Urinary bladder (tissue), 4 donors: ENCODE results near the gene POLR3B. TPM values are rescaled to one million over a fixed set of nuclear protein-coding genes. Genes with fewer than 3 reads are reported as not detected.

Experiments
- DNase-seq: peaks from one replicate; pipeline ENCODE4 v3.0.0-alpha.2; 2015; ENCODE audit errors: extremely low spot score
- H3K27ac ChIP-seq: one replicate; pipeline ENCODE4 v1.5.1; 2013; ENCODE audit warnings: low read depth, mild to moderate bottlenecking, moderate library complexity
- H3K36me3 ChIP-seq: one replicate; pipeline ENCODE4 v1.6.1; 2013; ENCODE audit warnings: mild to moderate bottlenecking, moderate library complexity; ENCODE audit not compliant: insufficient read depth
- H3K4me1 ChIP-seq: one replicate; pipeline ENCODE4 v1.6.1; 2013; ENCODE audit warnings: mild to moderate bottlenecking, moderate library complexity; ENCODE audit not compliant: insufficient read depth
- H3K4me3 ChIP-seq: one replicate; pipeline ENCODE4 v1.5.1; 2013; ENCODE audit warnings: low read depth, low read length
- WGBS: extraction: QIAGEN DNeasy Blood & Tissue Kit; methylation state at CpG from one replicate; pipeline ENCODE4 v1.1.7; 2013; 5-methylcytosine and 5-hydroxymethylcytosine counted together
- polyA plus RNA-seq: library from polyadenylated mRNA; stranded (reverse); fragments of 200-250 nt; gene quantifications from one replicate; pipeline ENCODE4 v1.2.3, GENCODE V29; 2013
- total RNA-seq: library from RNA; depleted of rRNA; stranded (reverse); fragments of >200 nt; gene quantifications from one replicate; pipeline ENCODE4 v1.2.3, GENCODE V29; 2014
- donor health status: healthy with polysubstance abuse.
- donor health status: healthy.

Gene POLR3B
- total and polyA plus RNA-seq, 2 donors = 4.5 to 14.2 TPM

GRCh38 chr12:106522708-106523107 lies 165.2 kb downstream of the POLR3B start:
- H3K27ac ChIP-seq = no peak overlapping the region
- no peak for DNase-seq
- H3K4me1 ChIP-seq = no peaks in the 10 kb centered on the region
- H3K36me3 ChIP-seq = no peaks in the 10 kb centered on the region
- WGBS = 78% methylated on average over 3 of the region's 3 CpGs
- H3K4me3 ChIP-seq = no peak overlapping the region

- DNase-seq = no peak
- no peaks in the 10 kb centered on the region for H3K4me1 ChIP-seq
- 67% methylated on average over 2 of the region's 2 CpGs for WGBS
- no peak overlapping the region for H3K27ac ChIP-seq
- H3K4me3 ChIP-seq = no peak overlapping the region
- H3K36me3 ChIP-seq = no peaks in the 10 kb centered on the region
Measured at GRCh38 chr12:106527356-106527755, 169.8 kb downstream of the POLR3B start.

- DNase-seq = no peak
- no peaks in the 10 kb centered on the region for H3K36me3 ChIP-seq
- no peak overlapping the region for H3K4me3 ChIP-seq
- no peaks in the 10 kb centered on the region for H3K4me1 ChIP-seq
- no peak overlapping the region for H3K27ac ChIP-seq
Measured at GRCh38 chr12:106541201-106541600, 183.7 kb downstream of the POLR3B start.

GRCh38 chr12:106551410-106551809 lies 193.9 kb downstream of the POLR3B start:
- 90% methylated on average over 9 of the region's 9 CpGs for WGBS
- Histone ChIP-seq H3K4me3 (no peak overlapping the region), H3K4me1 (no peaks in the 10 kb centered on the region), H3K36me3 (no peaks in the 10 kb centered on the region), H3K27ac (no peak overlapping the region)
- no peak for DNase-seq

GRCh38 chr12:106552228-106552627 lies 194.7 kb downstream of the POLR3B start:
- Histone ChIP-seq H3K4me3 (no peak overlapping the region), H3K36me3 (no peaks in the 10 kb centered on the region), H3K27ac (no peak overlapping the region), H3K4me1 (no peaks in the 10 kb centered on the region)
- 87% methylated on average over 1 of the region's 1 CpG for WGBS
- no peak for DNase-seq

Other genes with a start within 250 kb of the POLR3B start
- gene NUAK1, start 218.8 kb upstream of the POLR3B start, total RNA-seq = 18.7 TPM
- 7.0 TPM for gene NUAK1, start 218.8 kb upstream of the POLR3B start, polyA plus RNA-seq
- gene CKAP4, start 109.7 kb upstream of the POLR3B start, total RNA-seq = 93.3 TPM
- 40.8 TPM for gene CKAP4, start 109.7 kb upstream of the POLR3B start, polyA plus RNA-seq
- gene TCP11L2, start 55.0 kb upstream of the POLR3B start, total RNA-seq = 66.8 TPM
- 10.2 TPM for gene TCP11L2, start 55.0 kb upstream of the POLR3B start, polyA plus RNA-seq
- gene RFX4, start 225.3 kb downstream of the POLR3B start, total RNA-seq = not detected
- not detected for gene RFX4, start 225.3 kb downstream of the POLR3B start, polyA plus RNA-seq